HG02973 (cell line): ENCODE measurements around the gene CCDC78.

Experiments used
- ATAC-seq: cut with Tn5 transposase; IDR thresholded peaks from one replicate; pipeline ENCODE4 v1.9.1; 2021; ENCODE audit warnings: moderate library complexity; ENCODE audit not compliant: unreplicated experiment

CCDC78 gene

GRCh38 chr16:740459-740763, 14.2 kb upstream of the CCDC78 start:
- no peak for ATAC-seq

GRCh38 chr16:739560-740458, 13.6 kb upstream of the CCDC78 start:
- no peak for ATAC-seq

GRCh38 chr16:736936-737481, 10.8 kb upstream of the CCDC78 start:
- ATAC-seq, result no peak

GRCh38 chr16:735982-736453, 9.8 kb upstream of the CCDC78 start:
- ATAC-seq, result no peak

- no peak for ATAC-seq
Measured at GRCh38 chr16:734981-735881, 9.0 kb upstream of the CCDC78 start.

- no peak for ATAC-seq
Measured at GRCh38 chr16:734208-734980, 8.2 kb upstream of the CCDC78 start.

GRCh38 chr16:733382-734207, 7.4 kb upstream of the CCDC78 start:
- no peak for ATAC-seq

GRCh38 chr16:732936-733335, 6.7 kb upstream of the CCDC78 start:
- no peak for ATAC-seq

- no peak for ATAC-seq
Measured at GRCh38 chr16:732332-732731, 6.1 kb upstream of the CCDC78 start.

- ATAC-seq, result no peak
Measured at GRCh38 chr16:730666-731509, 4.6 kb upstream of the CCDC78 start.

GRCh38 chr16:729768-730665, 3.8 kb upstream of the CCDC78 start:
- ATAC-seq, result no peak

GRCh38 chr16:728890-729744, 2.9 kb upstream of the CCDC78 start:
- ATAC-seq, result no peak

- no peak for ATAC-seq
Measured at GRCh38 chr16:728131-728889, 2.1 kb upstream of the CCDC78 start.

GRCh38 chr16:727291-727977, 1.2 kb upstream of the CCDC78 start:
- ATAC-seq, result no peak

- ATAC-seq, result no peak
Measured at GRCh38 chr16:726188-726437, 130 bp downstream of the CCDC78 start.
